Inflammatory macrophage treated with lipopolysaccharide for 4 hours (primary cell): Measurements from ENCODE around the gene SVOPL.

Experiments
- DNase-seq: peaks from one replicate; pipeline ENCODE4 v3.0.0-alpha.2; 2020

The SVOPL gene

GRCh38 chr7:138602451-138602850, 98.7 kb downstream of the SVOPL start:
- DNase-seq = no peak

DNA sequence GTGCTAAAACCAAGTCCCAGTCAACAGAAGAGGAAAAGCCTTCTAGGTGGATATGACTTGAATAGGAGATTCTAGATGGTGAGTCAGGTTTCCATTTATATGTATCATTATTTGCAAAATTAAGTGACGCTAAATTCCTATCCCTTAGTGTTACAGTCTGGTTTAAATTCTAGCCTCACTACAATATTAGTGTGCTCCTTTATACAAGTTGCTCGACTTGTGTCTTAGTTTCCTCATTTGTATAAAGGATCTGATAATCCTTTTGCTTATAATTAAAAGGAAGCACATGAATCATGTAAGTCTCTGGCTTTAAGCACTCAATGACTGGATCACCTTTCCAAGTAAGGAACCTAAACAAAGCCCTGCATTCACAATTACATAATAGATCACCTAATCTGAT, 105.7 kb downstream of the SVOPL start:
- no peak for DNase-seq

DNA sequence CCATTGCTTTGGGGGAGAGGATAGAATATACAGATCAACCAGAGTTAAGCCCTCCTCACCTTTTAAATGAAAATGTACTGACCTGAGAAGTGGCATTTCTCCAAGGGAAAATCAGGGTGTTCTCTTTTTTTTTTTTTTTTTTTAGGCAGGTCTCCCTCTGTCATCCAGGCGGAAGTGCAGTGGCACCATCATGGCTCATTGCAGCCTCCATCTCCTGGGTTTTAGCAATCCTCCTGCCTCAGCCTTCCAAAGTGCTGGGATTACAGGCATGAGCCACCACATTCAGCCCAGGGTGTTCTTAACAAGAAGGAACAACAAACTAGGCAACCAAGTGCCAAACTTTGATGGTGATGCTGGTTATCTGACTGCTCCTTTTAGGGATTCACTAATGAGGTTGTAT, 111.0 kb downstream of the SVOPL start:
- no peak for DNase-seq

- no peak for DNase-seq
These were observed 112.2 kb downstream of the SVOPL start for GRCh38 chr7:138588986-138589385.

DNA sequence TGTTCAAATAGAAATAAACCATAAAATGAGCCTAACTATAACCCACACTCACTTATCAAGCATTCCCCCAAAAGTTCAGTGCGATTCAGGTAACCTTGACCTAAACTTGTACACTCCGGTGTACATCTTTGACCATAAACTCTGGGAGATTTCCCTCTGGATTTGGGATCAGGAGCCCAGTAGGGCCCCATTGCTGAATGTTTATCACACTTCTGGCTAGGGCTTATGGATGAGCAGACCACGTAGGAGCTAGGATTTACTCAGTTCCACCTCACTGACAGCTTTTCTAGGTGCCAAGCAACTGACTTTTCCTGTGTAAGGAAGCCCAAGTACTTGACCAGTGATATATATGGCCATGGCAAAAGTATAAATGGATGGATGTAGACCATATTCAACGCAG, 113.7 kb downstream of the SVOPL start:
- no peak for DNase-seq

- DNase-seq = no peak
These were observed 115.7 kb downstream of the SVOPL start for GRCh38 chr7:138585283-138585993.

DNA sequence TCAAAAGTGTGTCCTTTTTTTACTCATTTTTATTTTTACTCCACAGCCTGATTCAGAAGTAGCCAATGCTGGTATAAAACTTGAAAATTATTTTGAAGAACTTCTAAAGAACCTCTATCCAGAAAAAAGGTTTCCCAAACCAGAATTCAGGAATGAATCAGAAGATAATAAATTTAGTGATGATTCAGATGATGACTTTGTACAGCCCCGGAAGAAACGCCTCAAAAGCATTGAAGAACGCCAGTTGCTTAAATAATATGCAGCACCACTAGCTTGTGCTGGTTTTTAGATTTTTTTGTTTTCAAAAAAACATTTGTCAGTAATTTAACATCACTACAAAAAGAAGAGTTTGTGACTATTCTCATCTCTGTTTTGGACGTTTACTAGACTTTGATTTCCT, 116.5 kb downstream of the SVOPL start:
- no peak for DNase-seq

- DNase-seq = no peak
These were observed 116.9 kb downstream of the SVOPL start for GRCh38 chr7:138584283-138584682.

GRCh38 chr7:138581065-138581464, 120.1 kb downstream of the SVOPL start:
- no peak for DNase-seq

- DNase-seq = no peak
These were observed 121.5 kb downstream of the SVOPL start for GRCh38 chr7:138579671-138580070.

DNA sequence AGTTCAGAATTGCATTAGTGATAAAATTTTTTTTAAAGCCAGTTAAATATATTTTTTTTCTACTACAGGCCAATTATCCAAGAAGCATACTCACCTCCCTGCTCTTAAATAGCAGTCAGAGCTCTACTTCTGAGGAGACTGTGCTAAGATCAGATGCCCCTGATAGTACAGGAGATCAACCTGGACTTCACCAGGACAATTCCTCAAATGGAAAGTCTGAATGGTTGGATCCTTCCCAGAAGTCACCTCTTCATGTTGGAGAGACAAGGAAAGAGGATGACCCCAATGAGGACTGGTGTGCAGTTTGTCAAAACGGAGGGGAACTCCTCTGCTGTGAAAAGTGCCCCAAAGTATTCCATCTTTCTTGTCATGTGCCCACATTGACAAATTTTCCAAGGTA, 122.0 kb downstream of the SVOPL start:
- DNase-seq = no peak

- no peak for DNase-seq
These were observed 125.2 kb downstream of the SVOPL start for GRCh38 chr7:138575897-138576428.

- DNase-seq = no peak
These were observed 127.4 kb downstream of the SVOPL start for GRCh38 chr7:138573741-138574140.

DNA sequence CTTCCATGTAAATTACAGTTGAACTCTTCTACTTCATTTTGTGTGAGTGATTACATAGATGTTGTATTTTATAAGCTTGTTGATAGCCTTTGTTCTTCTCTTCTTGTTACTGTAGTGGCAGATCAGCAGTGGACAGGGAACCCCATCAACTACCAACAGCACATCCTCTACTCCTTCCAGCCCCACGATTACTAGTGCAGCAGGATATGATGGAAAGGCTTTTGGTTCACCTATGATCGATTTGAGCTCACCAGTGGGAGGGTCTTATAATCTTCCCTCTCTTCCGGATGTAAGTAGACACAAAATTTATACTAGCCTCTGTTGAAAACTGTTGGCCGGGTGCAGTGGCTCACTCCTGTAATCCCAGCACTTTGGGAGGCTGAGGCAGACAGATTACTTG, 130.4 kb downstream of the SVOPL start:
- no peak for DNase-seq

- DNase-seq = no peak
These were observed 131.7 kb downstream of the SVOPL start for GRCh38 chr7:138569418-138569817.

DNA sequence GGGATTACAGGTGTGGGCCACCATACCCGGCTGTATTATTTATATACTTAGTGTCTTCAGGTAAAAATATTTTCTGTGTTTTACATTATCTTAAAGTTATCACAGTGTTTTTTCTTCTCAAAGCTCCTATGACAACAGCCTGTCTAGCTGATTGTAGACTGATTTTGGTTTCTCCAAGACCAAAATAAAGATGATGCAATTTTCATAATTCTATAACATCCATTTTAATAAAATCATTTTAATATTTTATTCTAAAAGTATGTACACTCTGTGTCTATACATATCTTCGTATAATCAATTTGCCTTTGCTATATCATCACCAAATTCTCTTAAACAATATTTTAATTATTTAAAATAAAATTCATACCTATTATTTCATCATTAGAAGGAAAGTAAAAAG, 132.5 kb downstream of the SVOPL start:
- DNase-seq = no peak

DNA sequence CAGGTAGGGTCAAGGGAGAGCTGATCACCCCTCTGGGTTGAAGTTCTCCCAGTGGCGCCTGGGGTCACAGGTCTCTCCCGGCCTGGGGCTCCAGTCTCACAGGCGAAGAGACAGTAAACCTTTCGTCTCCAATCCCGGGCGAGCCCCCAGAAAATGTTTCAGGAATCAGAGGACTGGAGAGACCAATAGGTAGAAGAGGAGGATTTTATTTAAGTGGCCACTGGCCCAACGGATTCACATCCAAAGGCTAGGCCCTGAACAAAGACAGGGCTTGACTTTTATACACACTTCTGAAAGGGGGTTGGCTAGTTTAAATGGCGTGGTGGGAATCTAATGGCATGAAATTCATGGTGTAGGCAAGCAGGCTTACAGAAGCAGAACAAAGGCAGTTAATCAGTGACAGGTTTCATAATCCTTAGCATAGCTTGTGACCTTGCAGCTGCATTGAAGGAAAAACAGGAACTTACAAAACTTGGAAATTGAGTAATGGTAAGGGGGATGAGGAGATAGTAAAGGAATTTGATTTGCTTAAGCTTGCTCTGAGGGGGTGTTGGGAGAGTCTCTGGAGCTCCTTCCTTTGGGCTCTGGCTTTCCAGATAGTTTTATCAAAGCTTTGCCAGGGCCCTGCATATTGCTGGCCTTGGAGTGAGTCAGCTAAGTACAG, 135.6 kb downstream of the SVOPL start:
- DNase-seq = peak; percentile 87

DNA sequence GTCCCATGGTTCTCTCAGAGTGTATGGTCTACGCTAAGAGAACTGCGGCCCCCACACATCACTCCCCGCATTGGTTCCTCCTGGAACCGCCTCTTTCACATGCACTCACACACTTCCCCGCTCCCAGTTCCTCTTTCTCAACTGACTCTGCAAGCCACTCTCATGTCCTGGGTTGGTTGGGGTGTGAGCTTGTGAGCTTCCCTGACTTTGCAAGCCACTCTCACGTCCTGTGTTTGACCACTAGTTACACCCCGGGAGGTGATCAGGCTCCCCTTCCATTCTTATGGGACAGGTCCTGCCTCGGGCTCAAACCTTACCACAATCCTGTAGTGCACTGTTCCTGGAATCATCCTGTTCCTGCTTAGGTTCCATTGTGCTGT, 136.1 kb downstream of the SVOPL start:
- DNase-seq = peak; percentile 51

DNA sequence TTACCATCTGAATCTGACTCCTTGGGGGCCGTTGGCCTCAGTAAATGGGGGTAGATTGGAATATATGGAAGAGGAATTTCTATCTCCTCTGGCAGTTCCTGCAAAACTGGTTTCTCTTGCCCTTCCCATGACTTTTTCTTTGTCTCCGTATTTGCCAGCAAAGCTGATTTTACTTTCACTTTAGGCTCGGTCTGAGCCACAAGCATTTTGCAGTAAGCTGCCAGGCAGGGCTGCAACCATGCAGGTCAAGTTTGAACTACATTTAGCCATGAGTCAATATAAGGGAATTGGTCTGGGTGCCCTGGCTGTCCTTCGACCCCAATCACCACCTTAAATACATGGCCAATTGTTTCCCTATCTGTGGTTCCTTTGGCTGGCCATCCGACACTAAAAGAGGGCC, 136.8 kb downstream of the SVOPL start:
- DNase-seq = peak; percentile 8

DNA sequence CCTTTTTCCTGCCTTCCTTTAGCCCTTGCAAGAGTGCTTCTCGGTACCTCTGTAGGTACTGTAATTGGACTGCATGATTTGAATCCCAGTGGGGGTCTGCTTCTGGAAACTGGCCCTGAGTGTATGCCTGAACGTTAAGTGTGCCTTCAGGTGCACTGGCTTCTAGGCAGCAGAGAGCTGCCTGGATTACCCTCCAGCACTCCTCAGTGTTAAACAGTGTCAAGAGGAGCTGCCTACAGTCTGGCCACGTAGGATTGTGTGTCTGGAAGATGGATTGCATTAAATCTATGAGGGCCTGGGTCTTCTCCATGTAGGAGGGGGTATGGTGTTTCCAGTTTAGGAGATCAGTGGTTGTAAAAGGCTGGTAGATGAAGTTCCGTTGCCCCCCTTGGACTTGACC, 137.4 kb downstream of the SVOPL start:
- DNase-seq = no peak

- no peak for DNase-seq
These were observed 141.7 kb downstream of the SVOPL start for GRCh38 chr7:138559448-138559847.

DNA sequence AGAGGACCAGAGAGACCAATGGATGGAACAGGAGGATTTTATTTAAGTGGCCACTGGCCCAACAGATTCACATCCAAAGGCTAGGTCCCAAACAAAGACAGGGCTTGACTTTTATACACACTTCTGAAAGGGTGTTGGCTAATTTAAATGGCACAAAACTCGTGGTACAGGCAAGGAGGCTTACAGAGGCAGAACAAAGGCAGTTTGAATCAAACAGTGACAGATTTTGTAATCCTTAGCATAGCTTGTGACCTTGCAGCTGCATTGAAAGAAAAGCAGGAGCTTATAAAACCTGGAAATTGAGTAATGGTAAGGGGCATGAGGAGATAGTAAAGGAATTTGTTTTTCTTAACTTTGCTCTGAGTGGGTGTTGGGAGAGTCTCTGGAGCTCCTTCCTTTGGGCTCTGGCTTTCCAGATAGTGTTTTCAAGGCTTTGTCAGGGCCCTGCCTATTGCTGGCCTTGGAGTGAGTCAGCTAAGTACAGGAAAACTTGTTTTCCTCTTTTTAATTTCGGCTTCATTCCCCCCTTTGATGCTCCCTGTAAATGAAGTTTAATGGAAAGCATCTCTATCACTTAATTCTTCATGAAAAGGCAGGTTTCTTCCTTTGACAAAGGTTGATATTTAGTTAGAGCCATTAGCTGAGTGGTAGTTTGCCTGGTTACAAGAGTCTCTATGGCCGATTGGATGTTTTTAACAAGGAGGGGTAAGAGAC, 144.2 kb downstream of the SVOPL start:
- no peak for DNase-seq

- no peak for DNase-seq
These were observed 145.5 kb downstream of the SVOPL start for GRCh38 chr7:138555684-138556083.

DNA sequence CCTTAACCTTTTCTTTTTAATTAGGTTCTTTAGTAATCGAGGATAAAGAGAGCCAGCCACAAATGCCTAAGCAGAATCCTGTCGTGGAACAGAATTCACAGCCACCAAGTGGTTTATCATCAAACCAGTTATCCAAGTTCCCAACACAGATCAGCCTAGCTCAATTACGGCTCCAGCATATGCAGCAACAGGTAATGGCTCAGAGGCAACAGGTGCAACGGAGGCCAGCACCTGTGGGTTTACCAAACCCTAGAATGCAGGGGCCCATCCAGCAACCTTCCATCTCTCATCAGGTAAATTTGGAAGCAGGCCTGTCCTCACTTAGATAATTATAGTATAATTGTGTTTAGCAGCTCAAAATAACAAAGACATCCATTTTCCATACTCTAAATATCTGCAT, 146.5 kb downstream of the SVOPL start:
- DNase-seq = no peak
